Liver (tissue), 9 donors: ENCODE results near the gene TP63. TPM values are rescaled to one million over a fixed set of nuclear protein-coding genes. Genes with fewer than 3 reads are reported as not detected.

Experiments used
- DNase-seq: peaks from one replicate; pipeline ENCODE4 v3.0.0-alpha.2; 2017; ENCODE audit warnings: low spot score
- H3K27ac ChIP-seq, 2 donors: one replicate each; pipeline ENCODE4 v1.7.0; 2013; ENCODE audit warnings: inconsistent platforms in 2 of 2, low read length in 2 of 2, control low read depth in 1 of 2, low read depth in 1 of 2, mild to moderate bottlenecking in 1 of 2
- H3K27me3 ChIP-seq, 4 donors: one replicate each; pipeline versions ENCODE4 v1.6.1 to v1.7.0; 2013; ENCODE audit warnings: low read length in 3 of 4, inconsistent platforms in 1 of 4, mild to moderate bottlenecking in 1 of 4, moderate library complexity in 1 of 4; ENCODE audit not compliant: control insufficient read depth in 4 of 4, insufficient read depth in 4 of 4
- H3K36me3 ChIP-seq, 4 donors: one replicate each; pipeline versions ENCODE4 v1.6.1 to v1.7.0; 2013; ENCODE audit warnings: low read length in 3 of 4, mild to moderate bottlenecking in 3 of 4, low read depth in 1 of 4, moderate library complexity in 1 of 4; ENCODE audit not compliant: control insufficient read depth in 4 of 4, insufficient read depth in 3 of 4
- H3K4me1 ChIP-seq, 4 donors: one replicate each; pipeline versions ENCODE4 v1.6.1 to v1.7.0; 2013; ENCODE audit warnings: low read length in 3 of 4, mild to moderate bottlenecking in 3 of 4, moderate library complexity in 1 of 4; ENCODE audit not compliant: control insufficient read depth in 4 of 4, insufficient read depth in 4 of 4
- H3K4me3 ChIP-seq, 3 donors: one replicate each; pipeline versions ENCODE4 v1.6.1 to v1.7.0; 2013; ENCODE audit warnings: low read length in 3 of 3, control low read depth in 1 of 3, low read depth in 1 of 3, mild to moderate bottlenecking in 1 of 3
- H3K9ac ChIP-seq, 2 donors: one replicate each; pipeline ENCODE4 v1.7.0; 2013; ENCODE audit warnings: low read length in 2 of 2, mild to moderate bottlenecking in 2 of 2, moderate library complexity in 2 of 2, control low read depth in 1 of 2, low read depth in 1 of 2
- H3K9me3 ChIP-seq, 4 donors: one replicate each; pipeline versions ENCODE4 v1.6.1 to v1.7.0; 2013; ENCODE audit warnings: low read length in 3 of 4; ENCODE audit not compliant: control insufficient read depth in 4 of 4
- EGR1 ChIP-seq, 2 donors: IDR thresholded peaks; 2 replicates each; pipeline ENCODE4 v1.6.1; 2016 to 2018; ENCODE audit warnings: antibody characterized with exemption in 2 of 2, low read depth in 2 of 2
- FOXA1 ChIP-seq: IDR thresholded peaks from 2 replicates; pipeline ENCODE4 v1.6.1; 2016; ENCODE audit warnings: antibody characterized with exemption
- FOXA2 ChIP-seq: IDR thresholded peaks from 2 replicates; pipeline ENCODE4 v1.6.1; 2016; ENCODE audit warnings: antibody characterized with exemption
- HNF4A ChIP-seq, 2 donors: conservative IDR thresholded peaks; 2 replicates each; pipeline ENCODE4 v1.6.1; 2016; ENCODE audit warnings: antibody characterized with exemption in 2 of 2, mild to moderate bottlenecking in 2 of 2
- HNF4G ChIP-seq: IDR thresholded peaks from 2 replicates; pipeline ENCODE4 v1.6.1; 2016; ENCODE audit warnings: antibody characterized with exemption
- JUND ChIP-seq, 2 donors: IDR thresholded peaks; 2 replicates each; pipeline ENCODE4 v1.6.1; 2016; ENCODE audit warnings: antibody characterized with exemption in 2 of 2
- NR2F2 ChIP-seq: IDR thresholded peaks from 2 replicates; pipeline ENCODE4 v1.6.1; 2016; ENCODE audit warnings: antibody characterized with exemption
- RAD21 ChIP-seq, 2 donors: IDR thresholded peaks; 2 replicates each; pipeline ENCODE4 v1.6.1; 2016; ENCODE audit warnings: antibody characterized with exemption in 2 of 2, mild to moderate bottlenecking in 2 of 2
- REST ChIP-seq: IDR thresholded peaks from 2 replicates; pipeline ENCODE4 v1.6.1; 2016; ENCODE audit warnings: antibody characterized with exemption, mild to moderate bottlenecking
- RXRA ChIP-seq, 2 donors: IDR thresholded peaks; 2 replicates each; pipeline ENCODE4 v1.6.1; 2017 to 2018; ENCODE audit warnings: antibody characterized with exemption in 2 of 2, mild to moderate bottlenecking in 1 of 2
- SP1 ChIP-seq: IDR thresholded peaks from 2 replicates; pipeline ENCODE4 v1.6.1; 2018; ENCODE audit warnings: antibody characterized with exemption, mild to moderate bottlenecking
- TAF1 ChIP-seq: conservative IDR thresholded peaks from 2 replicates; pipeline ENCODE4 v1.6.1; 2016; ENCODE audit warnings: antibody characterized with exemption, mild to moderate bottlenecking
- YY1 ChIP-seq: IDR thresholded peaks from 2 replicates; pipeline ENCODE4 v1.6.1; 2016; ENCODE audit warnings: antibody characterized with exemption, mild to moderate bottlenecking
- WGBS: extraction: QIAGEN DNeasy Blood & Tissue Kit; methylation state at CpG from one replicate; pipeline ENCODE4 v1.1.7; 2013; 5-methylcytosine and 5-hydroxymethylcytosine counted together
- polyA plus RNA-seq, 2 donors: library from polyadenylated mRNA; stranded (reverse) in 1 of 2; unstranded in 1 of 2; fragments of 200-250 nt in 1 of 2; fragments of >200 nt in 1 of 2; fragmentation: Nextera tagmentation in 1 of 2; extraction: Ambion mirVana in 1 of 2; gene quantifications; one replicate each; pipeline versions ENCODE4 v1.2.1 to v1.2.3, GENCODE V29; 2013 to 2015
- total RNA-seq, 2 donors: library from RNA; depleted of rRNA; stranded (reverse); fragments of >200 nt; gene quantifications; one replicate each; pipeline ENCODE4 v1.2.3, GENCODE V29; 2014
- TF ChIP-seq, protein P1 (sequence below): IDR thresholded peaks from 2 replicates; pipeline ENCODE4 v1.6.1; 2016; ENCODE audit warnings: antibody characterized with exemption
- donor health status: healthy.
- donor health status: healthy.
- donor health status: healthy.
- donor health status: healthy.
- donor health status: healthy.

Gene TP63
- total and polyA plus RNA-seq, 4 donors: under 0.01 to 0.08 (median 0.05) TPM; not detected in 1

GRCh38 chr3:189813647-189814240 is 182.6 kb downstream of the TP63 start:
- Histone ChIP-seq H3K27ac (no peak overlapping the region), H3K27me3 (no peaks in the 10 kb centered on the region), H3K9ac (no peak overlapping the region), H3K4me1 (no peaks in the 10 kb centered on the region), H3K9me3 (no peaks in the 10 kb centered on the region), H3K4me3 (no peak overlapping the region), H3K36me3 (no peaks in the 10 kb centered on the region)
- WGBS: 75% methylated on average over 10 of the region's 10 CpGs
- no peak for DNase-seq
- no peak for TF ChIP-seq HNF4A (conservative IDR thresholded peaks at IDR 0.05)

DNA sequence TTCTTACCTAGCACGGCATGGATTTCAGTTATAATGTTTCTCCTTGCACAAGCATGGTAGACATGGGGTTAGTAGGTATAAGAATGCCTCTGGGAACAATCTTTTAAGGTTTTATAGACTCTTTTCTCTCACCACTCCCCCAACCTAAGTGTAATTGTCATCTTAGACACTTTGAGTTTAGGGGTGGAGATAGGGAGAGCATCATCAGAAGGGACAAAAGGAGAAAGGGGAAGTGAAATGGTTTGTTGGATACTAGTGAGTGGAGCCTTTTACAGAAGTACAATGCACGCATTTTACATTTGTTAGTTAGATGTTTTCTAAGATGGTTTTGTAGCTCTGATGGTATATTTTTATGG is 189.2 kb downstream of the TP63 start:
- no peak overlapping the region for H3K4me3 ChIP-seq
- WGBS: 82% methylated on average over 2 of the region's 2 CpGs
- no peak for TF ChIP-seq NR2F2
- no peak for TF ChIP-seq HNF4G
- TF ChIP-seq YY1: no peak
- no peak for TF ChIP-seq JUND (IDR thresholded peaks at IDR 0.05)
- no peak for TF ChIP-seq RAD21 (IDR thresholded peaks at IDR 0.05)
- TF ChIP-seq FOXA1: no peak
- no peak for TF ChIP-seq RXRA (IDR thresholded peaks at IDR 0.05)
- no peak for TF ChIP-seq SP1
- TF ChIP-seq FOXA2: no peak
- no peak for TF ChIP-seq REST
- TF ChIP-seq EGR1 (IDR thresholded peaks at IDR 0.05; ENCODE audit: low read depth in 2 of 2): no peak
- TF ChIP-seq HNF4A (conservative IDR thresholded peaks at IDR 0.05): no peak
- TF ChIP-seq, protein P1, sequence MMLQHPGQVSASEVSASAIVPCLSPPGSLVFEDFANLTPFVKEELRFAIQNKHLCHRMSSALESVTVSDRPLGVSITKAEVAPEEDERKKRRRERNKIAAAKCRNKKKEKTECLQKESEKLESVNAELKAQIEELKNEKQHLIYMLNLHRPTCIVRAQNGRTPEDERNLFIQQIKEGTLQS: no peak
- TF ChIP-seq TAF1: no peak

GRCh38 chr3:189821262-189821661 is 190.1 kb downstream of the TP63 start:
- Histone ChIP-seq H3K9me3 (no peaks in the 10 kb centered on the region), H3K4me1 (no peaks in the 10 kb centered on the region), H3K27ac (no peak overlapping the region), H3K4me3 (no peak overlapping the region), H3K9ac (no peak overlapping the region), H3K27me3 (no peaks in the 10 kb centered on the region), H3K36me3 (no peaks in the 10 kb centered on the region)
- no peak for DNase-seq
- no peak for TF ChIP-seq RXRA (IDR thresholded peaks at IDR 0.05)
- 62% methylated on average over 4 of the region's 4 CpGs for WGBS

More for the DNA sequence above, 189.2 kb downstream of the TP63 start:
- Histone ChIP-seq H3K36me3 (no peaks in the 10 kb centered on the region), H3K27ac (no peak overlapping the region), H3K27me3 (no peaks in the 10 kb centered on the region), H3K9me3 (no peaks in the 10 kb centered on the region), H3K4me1 (no peaks in the 10 kb centered on the region), H3K9ac (no peak overlapping the region)
- DNase-seq: no peak
